Measurements from ENCODE around the gene ENTPD7.

The ENTPD7 gene

GRCh38 chr10:99754670-99755069 lies 95.4 kb downstream of the ENTPD7 start:
- DNase-seq, result no peak

Data from stimulated activated CD8-positive, alpha-beta memory T cell treated with anti-CD3 and anti-CD28 coated beads, Interleukin-4, amount 100 ng/mL, for 48 hours (primary cell).